Effector CD8-positive, alpha-beta T cell (primary cell): ENCODE measurements around the gene PELI2.

Experiments
- DNase-seq: peaks from one replicate; lab custom pipeline; 2025; lab: John Stamatoyannopoulos, UW

Gene PELI2

DNA sequence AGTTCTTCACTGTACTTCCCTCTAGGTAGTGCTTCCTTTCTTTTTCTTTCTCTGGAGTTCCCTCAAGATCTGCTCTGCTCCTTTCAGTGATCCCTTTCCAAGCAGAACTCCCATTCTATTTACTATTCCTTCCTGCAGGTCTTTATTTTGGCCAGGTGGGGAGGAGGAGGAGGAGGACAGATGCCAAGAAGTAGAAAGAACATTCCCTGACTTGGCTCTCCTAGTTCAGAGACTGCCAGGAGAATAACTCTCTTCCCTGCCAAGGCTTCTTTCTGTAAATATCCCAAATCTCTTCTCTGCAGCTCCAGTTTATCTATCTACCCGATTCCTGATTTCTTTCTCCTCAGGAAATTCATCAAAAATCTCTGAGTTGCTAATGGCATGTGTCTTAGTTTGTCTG, 231.7 kb downstream of the PELI2 start:
- no peak for DNase-seq
